ENCODE data around the gene DCST2. TPM values are rescaled to one million over a fixed set of nuclear protein-coding genes. Genes with fewer than 3 reads are reported as not detected.

DCST2 gene
- total and polyA plus RNA-seq, 9 of the 15 experiments (the other 6 are each of a cell fraction or from before 2014, with no cell fraction given): 0.09 to 0.49 (median 0.11) TPM; not detected in 3

DNA sequence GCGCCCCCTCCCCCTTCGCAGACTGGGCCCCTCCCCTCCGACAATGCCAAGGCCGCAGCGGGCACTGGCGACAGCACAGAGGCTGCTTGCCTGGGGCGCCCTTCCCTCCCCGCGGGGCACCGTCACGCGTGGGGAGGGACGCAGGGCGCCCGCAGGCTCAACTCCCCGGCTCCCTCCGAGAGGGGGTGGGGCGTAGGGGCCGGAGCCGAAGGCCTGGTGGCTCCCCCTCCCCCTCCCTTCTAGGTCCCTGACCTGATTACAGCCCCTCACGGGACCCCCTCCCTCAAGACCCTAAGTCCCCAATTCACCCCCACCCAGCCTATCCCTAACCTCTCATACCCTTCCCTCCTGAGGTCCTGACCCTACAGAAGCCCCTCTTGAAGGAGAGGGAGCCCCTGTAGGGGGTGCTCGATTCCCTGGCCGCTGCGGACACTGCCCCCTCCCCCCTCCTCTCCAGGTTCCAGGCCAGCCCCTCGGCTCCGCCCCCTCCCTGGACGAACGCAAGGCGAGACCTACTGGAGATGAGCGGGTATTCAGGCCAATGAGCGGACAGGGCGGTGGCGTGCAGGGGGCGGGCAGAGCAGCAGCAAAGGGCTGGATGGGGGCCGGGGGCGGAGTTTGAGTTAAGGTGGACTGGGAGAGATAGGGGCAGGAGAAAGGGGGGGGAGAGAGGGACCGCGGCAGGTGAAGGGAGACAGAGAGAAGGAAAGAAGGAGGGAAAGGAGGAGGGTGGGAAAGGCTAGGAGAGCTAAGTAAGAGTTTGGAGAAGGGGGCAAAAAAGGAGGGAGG, 31.7 kb downstream of the DCST2 start (continued):
- TF ChIP-seq, protein P1, sequence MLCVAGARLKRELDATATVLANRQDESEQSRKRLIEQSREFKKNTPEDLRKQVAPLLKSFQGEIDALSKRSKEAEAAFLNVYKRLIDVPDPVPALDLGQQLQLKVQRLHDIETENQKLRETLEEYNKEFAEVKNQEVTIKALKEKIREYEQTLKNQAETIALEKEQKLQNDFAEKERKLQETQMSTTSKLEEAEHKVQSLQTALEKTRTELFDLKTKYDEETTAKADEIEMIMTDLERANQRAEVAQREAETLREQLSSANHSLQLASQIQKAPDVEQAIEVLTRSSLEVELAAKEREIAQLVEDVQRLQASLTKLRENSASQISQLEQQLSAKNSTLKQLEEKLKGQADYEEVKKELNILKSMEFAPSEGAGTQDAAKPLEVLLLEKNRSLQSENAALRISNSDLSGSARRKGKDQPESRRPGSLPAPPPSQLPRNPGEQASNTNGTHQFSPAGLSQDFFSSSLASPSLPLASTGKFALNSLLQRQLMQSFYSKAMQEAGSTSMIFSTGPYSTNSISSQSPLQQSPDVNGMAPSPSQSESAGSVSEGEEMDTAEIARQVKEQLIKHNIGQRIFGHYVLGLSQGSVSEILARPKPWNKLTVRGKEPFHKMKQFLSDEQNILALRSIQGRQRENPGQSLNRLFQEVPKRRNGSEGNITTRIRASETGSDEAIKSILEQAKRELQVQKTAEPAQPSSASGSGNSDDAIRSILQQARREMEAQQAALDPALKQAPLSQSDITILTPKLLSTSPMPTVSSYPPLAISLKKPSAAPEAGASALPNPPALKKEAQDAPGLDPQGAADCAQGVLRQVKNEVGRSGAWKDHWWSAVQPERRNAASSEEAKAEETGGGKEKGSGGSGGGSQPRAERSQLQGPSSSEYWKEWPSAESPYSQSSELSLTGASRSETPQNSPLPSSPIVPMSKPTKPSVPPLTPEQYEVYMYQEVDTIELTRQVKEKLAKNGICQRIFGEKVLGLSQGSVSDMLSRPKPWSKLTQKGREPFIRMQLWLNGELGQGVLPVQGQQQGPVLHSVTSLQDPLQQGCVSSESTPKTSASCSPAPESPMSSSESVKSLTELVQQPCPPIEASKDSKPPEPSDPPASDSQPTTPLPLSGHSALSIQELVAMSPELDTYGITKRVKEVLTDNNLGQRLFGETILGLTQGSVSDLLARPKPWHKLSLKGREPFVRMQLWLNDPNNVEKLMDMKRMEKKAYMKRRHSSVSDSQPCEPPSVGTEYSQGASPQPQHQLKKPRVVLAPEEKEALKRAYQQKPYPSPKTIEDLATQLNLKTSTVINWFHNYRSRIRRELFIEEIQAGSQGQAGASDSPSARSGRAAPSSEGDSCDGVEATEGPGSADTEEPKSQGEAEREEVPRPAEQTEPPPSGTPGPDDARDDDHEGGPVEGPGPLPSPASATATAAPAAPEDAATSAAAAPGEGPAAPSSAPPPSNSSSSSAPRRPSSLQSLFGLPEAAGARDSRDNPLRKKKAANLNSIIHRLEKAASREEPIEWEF (CRISPR knock-in tag; IDR thresholded peaks at IDR 0.05): no peak
- TF ChIP-seq KLF16 (IDR thresholded peaks at IDR 0.05) (no peak), HIVEP1 (CRISPR knock-in tag; IDR thresholded peaks at IDR 0.05) (peak; percentile 47; the same call in 1 of the 2 replicates), ZNF384 (IDR thresholded peaks at IDR 0.05; ENCODE audit: low read depth, low read length) (no peak), FOXA3 (CRISPR knock-in tag; conservative IDR thresholded peaks at IDR 0.05 in 1 of 2, IDR thresholded peaks at IDR 0.05 in 1 of 2) (no peak), FUS (optimal IDR thresholded peaks at IDR 0.05; ENCODE audit: low read depth, low read length) (no peak), SPI1 (IDR thresholded peaks at IDR 0.05; ENCODE audit: borderline replicate concordance, low read depth, low read length) (no peak), TFAP4 (CRISPR knock-in tag; IDR thresholded peaks at IDR 0.05; ENCODE audit: borderline replicate concordance) (peak; percentile 62; the same call in 1 of the 2 replicates), AFF4 (CRISPR knock-in tag; IDR thresholded peaks at IDR 0.05) (0 out of 2 replicates have a peak, but pooled peaks have one; percentile 66), PHF8 (IDR thresholded peaks at IDR 0.05; ENCODE audit: borderline replicate concordance, low read length) (peak; percentile 41; the same call in 1 of the 2 replicates)
- TF ChIP-seq, protein P2, sequence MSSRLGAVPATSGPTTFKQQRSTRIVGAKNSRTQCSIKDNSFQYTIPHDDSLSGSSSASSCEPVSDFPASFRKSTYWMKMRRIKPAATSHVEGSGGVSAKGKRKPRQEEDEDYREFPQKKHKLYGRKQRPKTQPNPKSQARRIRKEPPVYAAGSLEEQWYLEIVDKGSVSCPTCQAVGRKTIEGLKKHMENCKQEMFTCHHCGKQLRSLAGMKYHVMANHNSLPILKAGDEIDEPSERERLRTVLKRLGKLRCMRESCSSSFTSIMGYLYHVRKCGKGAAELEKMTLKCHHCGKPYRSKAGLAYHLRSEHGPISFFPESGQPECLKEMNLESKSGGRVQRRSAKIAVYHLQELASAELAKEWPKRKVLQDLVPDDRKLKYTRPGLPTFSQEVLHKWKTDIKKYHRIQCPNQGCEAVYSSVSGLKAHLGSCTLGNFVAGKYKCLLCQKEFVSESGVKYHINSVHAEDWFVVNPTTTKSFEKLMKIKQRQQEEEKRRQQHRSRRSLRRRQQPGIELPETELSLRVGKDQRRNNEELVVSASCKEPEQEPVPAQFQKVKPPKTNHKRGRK (tag; IDR thresholded peaks at IDR 0.05): no peak

Data from K562 (cell line).